GM23338 (cell line): ENCODE measurements around the gene TSBP1. TPM values are rescaled to one million over a fixed set of nuclear protein-coding genes. Genes with fewer than 3 reads are reported as not detected.
A peak's percentile ranks its signal among the peaks of the same experiment; 100 is the strongest.

Experiments
- ATAC-seq: fragments of 200-7000 bp; cut with Tn5 transposase; 3 replicates; pipeline ENCODE4 v1.9.1; 2020
- DNase-seq: peaks from one replicate; pipeline ENCODE4 v3.0.0-alpha.2; 2015; ENCODE audit warnings: low spot score
- H2AFZ ChIP-seq: fragments of 200-600 bp; sonication (generic); 2 replicates; pipeline ENCODE4 v1.8.0; 2016; ENCODE audit warnings: antibody characterized with exemption, mild to moderate bottlenecking, moderate library complexity
- H3F3A ChIP-seq: fragments of 200-600 bp; sonication (generic); replicated peaks from 2 replicates; pipeline ENCODE4 v1.8.0; 2017; ENCODE audit warnings: antibody characterized with exemption, mixed run types, low read depth
- H3K27ac ChIP-seq: fragments of 200-600 bp; sonication (generic); 2 replicates; pipeline ENCODE4 v1.6.1; 2016; ENCODE audit warnings: low read depth
- H3K27me3 ChIP-seq: fragments of 200-600 bp; sonication (generic); 2 replicates; pipeline ENCODE4 v1.8.0; 2016; ENCODE audit warnings: mild to moderate bottlenecking, mixed run types, moderate library complexity; ENCODE audit not compliant: insufficient read depth
- H3K36me3 ChIP-seq: fragments of 200-600 bp; sonication (generic); 2 replicates; pipeline ENCODE4 v1.8.0; 2016; ENCODE audit warnings: mild to moderate bottlenecking; ENCODE audit not compliant: insufficient read depth
- H3K4me1 ChIP-seq: fragments of 200-600 bp; sonication (generic); 2 replicates; pipeline ENCODE4 v1.8.0; 2016; ENCODE audit warnings: mild to moderate bottlenecking, moderate library complexity; ENCODE audit not compliant: insufficient read depth
- H3K4me2 ChIP-seq: fragments of 200-600 bp; sonication (generic); 2 replicates; pipeline ENCODE4 v1.7.1; 2017; ENCODE audit warnings: mixed run types
- H3K4me3 ChIP-seq: fragments of 200-600 bp; sonication (generic); 2 replicates; pipeline ENCODE4 v1.6.1; 2016; ENCODE audit warnings: mixed run types
- H3K79me2 ChIP-seq: fragments of 200-600 bp; sonication (generic); replicated peaks from 2 replicates; pipeline ENCODE4 v1.8.0; 2017; ENCODE audit warnings: mild to moderate bottlenecking; ENCODE audit not compliant: insufficient read depth
- H3K9me2 ChIP-seq: fragments of 200-600 bp; sonication (generic); 2 replicates; pipeline ENCODE4 v1.8.0; 2017; ENCODE audit not compliant: insufficient read depth
- H4K20me1 ChIP-seq: fragments of 200-600 bp; sonication (generic); replicated peaks from 2 replicates; pipeline ENCODE4 v1.8.0; 2017; ENCODE audit warnings: mild to moderate bottlenecking; ENCODE audit not compliant: insufficient read depth
- H3K27ac Mint-ChIP-seq: 2 replicates; pipeline ENCODE4 v1.8.0; 2020; ENCODE audit warnings: inconsistent platforms, mild to moderate bottlenecking, moderate library complexity, mixed read lengths
- H3K27me3 Mint-ChIP-seq: 3 replicates; pipeline ENCODE4 v1.8.0; 2022; ENCODE audit warnings: low read depth, mild to moderate bottlenecking, moderate library complexity, mixed read lengths, inconsistent platforms; ENCODE audit not compliant: insufficient read depth, poor library complexity
- H3K36me3 Mint-ChIP-seq: 3 replicates; pipeline ENCODE4 v1.8.0; 2021; ENCODE audit warnings: low read depth, mild to moderate bottlenecking, inconsistent platforms, moderate library complexity, mixed read lengths
- H3K4me1 Mint-ChIP-seq: 3 replicates; pipeline ENCODE4 v1.8.0; 2020; ENCODE audit warnings: mild to moderate bottlenecking, inconsistent platforms, mixed read lengths
- H3K4me3 Mint-ChIP-seq: 3 replicates; pipeline ENCODE4 v1.8.0; 2021; ENCODE audit warnings: moderate library complexity, mild to moderate bottlenecking, inconsistent platforms, mixed read lengths
- H3K9me3 Mint-ChIP-seq: 3 replicates; pipeline ENCODE4 v1.8.0; 2020; ENCODE audit warnings: moderate library complexity, mild to moderate bottlenecking, inconsistent platforms, mixed read lengths
- EZH2 ChIP-seq: fragments of 200-600 bp; sonication (generic); IDR thresholded peaks from one replicate; pipeline ENCODE4 v1.8.0; 2017; ENCODE audit warnings: antibody characterized with exemption, mild to moderate bottlenecking, low read depth; ENCODE audit not compliant: unreplicated experiment
- EZH2phosphoT487 ChIP-seq: fragments of 200-600 bp; sonication (generic); IDR thresholded peaks from one replicate; pipeline ENCODE4 v1.8.1; 2018; ENCODE audit warnings: antibody characterized with exemption; ENCODE audit not compliant: unreplicated experiment
- JUNB ChIP-seq: IDR thresholded peaks from one replicate; pipeline ENCODE4 v1.6.1; 2016; ENCODE audit warnings: antibody characterized with exemption; ENCODE audit not compliant: unreplicated experiment
- NANOG ChIP-seq: IDR thresholded peaks from 2 replicates; pipeline ENCODE4 v1.6.1; 2016; ENCODE audit warnings: antibody characterized with exemption, borderline replicate concordance
- STAT1 ChIP-seq: IDR thresholded peaks from one replicate; pipeline ENCODE4 v1.6.1; 2016; ENCODE audit warnings: antibody characterized with exemption; ENCODE audit not compliant: unreplicated experiment
- ZNF114 ChIP-seq: fragments of 250-450 bp; sonication (Bioruptor Pico); IDR thresholded peaks from 2 replicates; pipeline ENCODE4 v1.5.0; 2020; ENCODE audit warnings: mild to moderate bottlenecking, moderate library complexity
- ZNF331 ChIP-seq: fragments of 250-450 bp; sonication (Bioruptor Pico); IDR thresholded peaks from 2 replicates; pipeline ENCODE4 v1.5.0; 2020; ENCODE audit warnings: low read depth, mild to moderate bottlenecking, moderate library complexity
- polyA plus RNA-seq: library from polyadenylated mRNA; unstranded; fragments of >200 nt; fragmentation: Nextera tagmentation; extraction: Ambion mirVana; gene quantifications from 2 replicates; pipeline ENCODE4 v1.2.1, GENCODE V29; 2016
- total RNA-seq: library from RNA; depleted of rRNA; stranded (reverse); fragments of >200 nt; shearing (Covaris generic); gene quantifications from 2 replicates; pipeline ENCODE4 v1.2.3, GENCODE V29; 2014
- TF ChIP-seq, protein P1 (sequence below), 2 experiments: fragments of 200-600 bp in 1 of 2; sonication (generic) in 1 of 2; conservative IDR thresholded peaks; 2 replicates each; pipeline versions ENCODE4 v1.5.1 to v1.6.1; 2016 to 2017; ENCODE audit warnings: antibody characterized with exemption in 2 of 2, low read depth in 2 of 2, mild to moderate bottlenecking in 2 of 2, moderate library complexity in 1 of 2
- TF ChIP-seq, protein P2 (sequence below): IDR thresholded peaks from 2 replicates; pipeline ENCODE4 v1.6.1; 2016; ENCODE audit warnings: antibody characterized with exemption
- TF ChIP-seq, protein P3 (sequence below): fragments of 250-450 bp; sonication (Bioruptor Pico); IDR thresholded peaks from 2 replicates; pipeline ENCODE4 v1.5.0; 2020; ENCODE audit warnings: mild to moderate bottlenecking, moderate library complexity

The TSBP1 gene
- total and polyA plus RNA-seq, 2 experiments from 2014 or later = 0.15 TPM; not detected in 1

DNA sequence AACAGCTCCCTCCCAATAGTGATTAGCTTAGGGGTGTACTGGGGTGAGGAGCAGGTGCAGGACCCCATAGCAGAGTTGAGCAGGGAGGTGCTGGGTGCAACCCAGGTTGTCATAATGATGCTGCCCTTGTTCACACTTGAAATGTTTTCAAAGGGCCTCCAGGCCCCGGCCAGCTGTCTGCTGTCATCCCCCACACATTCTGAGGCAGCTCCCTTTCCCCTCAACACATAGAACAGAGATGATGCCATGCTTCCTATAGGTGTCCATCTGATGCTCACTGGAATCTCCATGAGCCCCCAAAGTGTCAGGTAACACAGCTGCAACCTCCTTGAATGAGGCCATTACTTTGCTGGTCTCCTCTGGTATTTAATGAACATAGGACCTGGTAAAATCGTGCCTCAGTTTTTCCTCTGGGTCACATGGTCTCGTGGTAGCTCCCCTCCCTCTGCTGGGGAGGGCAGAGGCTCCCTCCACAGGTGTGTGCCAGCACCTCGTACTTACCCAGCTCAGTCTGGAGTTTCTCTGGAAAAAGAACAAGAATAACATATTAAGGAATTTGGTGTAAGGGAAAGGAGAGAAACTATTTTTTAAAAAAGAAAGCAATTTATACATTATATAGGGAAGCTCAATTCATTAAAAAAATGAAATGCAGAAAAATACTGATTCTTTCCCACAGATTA is 29.7 kb upstream of the TSBP1 start:
- Mint-ChIP-seq H3K4me1 (no peaks in the 10 kb centered on the region), H3K27me3 (peaks cover 9% of the 10 kb centered on the region), H3K4me3 (no peak overlapping the region), H3K36me3 (no peaks in the 10 kb centered on the region), H3K9me3 (peaks cover 3% of the 10 kb centered on the region; the same call in 1 of the 3 replicates), H3K27ac (no peak overlapping the region)
- H3K27me3 ChIP-seq = no peaks in the 10 kb centered on the region
- no peaks in the 10 kb centered on the region for H3K36me3 ChIP-seq
- no peaks in the 10 kb centered on the region for H3F3A ChIP-seq
- H3K4me3 ChIP-seq = no peak overlapping the region
- no peaks in the 10 kb centered on the region for H3K79me2 ChIP-seq
- H3K9me2 ChIP-seq = no peaks in the 10 kb centered on the region
- TF ChIP-seq, protein P1, sequence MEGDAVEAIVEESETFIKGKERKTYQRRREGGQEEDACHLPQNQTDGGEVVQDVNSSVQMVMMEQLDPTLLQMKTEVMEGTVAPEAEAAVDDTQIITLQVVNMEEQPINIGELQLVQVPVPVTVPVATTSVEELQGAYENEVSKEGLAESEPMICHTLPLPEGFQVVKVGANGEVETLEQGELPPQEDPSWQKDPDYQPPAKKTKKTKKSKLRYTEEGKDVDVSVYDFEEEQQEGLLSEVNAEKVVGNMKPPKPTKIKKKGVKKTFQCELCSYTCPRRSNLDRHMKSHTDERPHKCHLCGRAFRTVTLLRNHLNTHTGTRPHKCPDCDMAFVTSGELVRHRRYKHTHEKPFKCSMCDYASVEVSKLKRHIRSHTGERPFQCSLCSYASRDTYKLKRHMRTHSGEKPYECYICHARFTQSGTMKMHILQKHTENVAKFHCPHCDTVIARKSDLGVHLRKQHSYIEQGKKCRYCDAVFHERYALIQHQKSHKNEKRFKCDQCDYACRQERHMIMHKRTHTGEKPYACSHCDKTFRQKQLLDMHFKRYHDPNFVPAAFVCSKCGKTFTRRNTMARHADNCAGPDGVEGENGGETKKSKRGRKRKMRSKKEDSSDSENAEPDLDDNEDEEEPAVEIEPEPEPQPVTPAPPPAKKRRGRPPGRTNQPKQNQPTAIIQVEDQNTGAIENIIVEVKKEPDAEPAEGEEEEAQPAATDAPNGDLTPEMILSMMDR (conservative IDR thresholded peaks at IDR 0.05; ENCODE audit: low read depth in 2 of 2) = no peak
- TF ChIP-seq, protein P2, sequence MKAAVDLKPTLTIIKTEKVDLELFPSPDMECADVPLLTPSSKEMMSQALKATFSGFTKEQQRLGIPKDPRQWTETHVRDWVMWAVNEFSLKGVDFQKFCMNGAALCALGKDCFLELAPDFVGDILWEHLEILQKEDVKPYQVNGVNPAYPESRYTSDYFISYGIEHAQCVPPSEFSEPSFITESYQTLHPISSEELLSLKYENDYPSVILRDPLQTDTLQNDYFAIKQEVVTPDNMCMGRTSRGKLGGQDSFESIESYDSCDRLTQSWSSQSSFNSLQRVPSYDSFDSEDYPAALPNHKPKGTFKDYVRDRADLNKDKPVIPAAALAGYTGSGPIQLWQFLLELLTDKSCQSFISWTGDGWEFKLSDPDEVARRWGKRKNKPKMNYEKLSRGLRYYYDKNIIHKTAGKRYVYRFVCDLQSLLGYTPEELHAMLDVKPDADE = no peak
- TF ChIP-seq STAT1 = no peak
- TF ChIP-seq JUNB = no peak
- TF ChIP-seq ZNF114 (CRISPR knock-in tag) = no peak
- TF ChIP-seq EZH2phosphoT487 = no peak
- no peak for TF ChIP-seq EZH2
- TF ChIP-seq ZNF331 (CRISPR knock-in tag) = no peak
- no peak for TF ChIP-seq NANOG
- TF ChIP-seq, protein P3, sequence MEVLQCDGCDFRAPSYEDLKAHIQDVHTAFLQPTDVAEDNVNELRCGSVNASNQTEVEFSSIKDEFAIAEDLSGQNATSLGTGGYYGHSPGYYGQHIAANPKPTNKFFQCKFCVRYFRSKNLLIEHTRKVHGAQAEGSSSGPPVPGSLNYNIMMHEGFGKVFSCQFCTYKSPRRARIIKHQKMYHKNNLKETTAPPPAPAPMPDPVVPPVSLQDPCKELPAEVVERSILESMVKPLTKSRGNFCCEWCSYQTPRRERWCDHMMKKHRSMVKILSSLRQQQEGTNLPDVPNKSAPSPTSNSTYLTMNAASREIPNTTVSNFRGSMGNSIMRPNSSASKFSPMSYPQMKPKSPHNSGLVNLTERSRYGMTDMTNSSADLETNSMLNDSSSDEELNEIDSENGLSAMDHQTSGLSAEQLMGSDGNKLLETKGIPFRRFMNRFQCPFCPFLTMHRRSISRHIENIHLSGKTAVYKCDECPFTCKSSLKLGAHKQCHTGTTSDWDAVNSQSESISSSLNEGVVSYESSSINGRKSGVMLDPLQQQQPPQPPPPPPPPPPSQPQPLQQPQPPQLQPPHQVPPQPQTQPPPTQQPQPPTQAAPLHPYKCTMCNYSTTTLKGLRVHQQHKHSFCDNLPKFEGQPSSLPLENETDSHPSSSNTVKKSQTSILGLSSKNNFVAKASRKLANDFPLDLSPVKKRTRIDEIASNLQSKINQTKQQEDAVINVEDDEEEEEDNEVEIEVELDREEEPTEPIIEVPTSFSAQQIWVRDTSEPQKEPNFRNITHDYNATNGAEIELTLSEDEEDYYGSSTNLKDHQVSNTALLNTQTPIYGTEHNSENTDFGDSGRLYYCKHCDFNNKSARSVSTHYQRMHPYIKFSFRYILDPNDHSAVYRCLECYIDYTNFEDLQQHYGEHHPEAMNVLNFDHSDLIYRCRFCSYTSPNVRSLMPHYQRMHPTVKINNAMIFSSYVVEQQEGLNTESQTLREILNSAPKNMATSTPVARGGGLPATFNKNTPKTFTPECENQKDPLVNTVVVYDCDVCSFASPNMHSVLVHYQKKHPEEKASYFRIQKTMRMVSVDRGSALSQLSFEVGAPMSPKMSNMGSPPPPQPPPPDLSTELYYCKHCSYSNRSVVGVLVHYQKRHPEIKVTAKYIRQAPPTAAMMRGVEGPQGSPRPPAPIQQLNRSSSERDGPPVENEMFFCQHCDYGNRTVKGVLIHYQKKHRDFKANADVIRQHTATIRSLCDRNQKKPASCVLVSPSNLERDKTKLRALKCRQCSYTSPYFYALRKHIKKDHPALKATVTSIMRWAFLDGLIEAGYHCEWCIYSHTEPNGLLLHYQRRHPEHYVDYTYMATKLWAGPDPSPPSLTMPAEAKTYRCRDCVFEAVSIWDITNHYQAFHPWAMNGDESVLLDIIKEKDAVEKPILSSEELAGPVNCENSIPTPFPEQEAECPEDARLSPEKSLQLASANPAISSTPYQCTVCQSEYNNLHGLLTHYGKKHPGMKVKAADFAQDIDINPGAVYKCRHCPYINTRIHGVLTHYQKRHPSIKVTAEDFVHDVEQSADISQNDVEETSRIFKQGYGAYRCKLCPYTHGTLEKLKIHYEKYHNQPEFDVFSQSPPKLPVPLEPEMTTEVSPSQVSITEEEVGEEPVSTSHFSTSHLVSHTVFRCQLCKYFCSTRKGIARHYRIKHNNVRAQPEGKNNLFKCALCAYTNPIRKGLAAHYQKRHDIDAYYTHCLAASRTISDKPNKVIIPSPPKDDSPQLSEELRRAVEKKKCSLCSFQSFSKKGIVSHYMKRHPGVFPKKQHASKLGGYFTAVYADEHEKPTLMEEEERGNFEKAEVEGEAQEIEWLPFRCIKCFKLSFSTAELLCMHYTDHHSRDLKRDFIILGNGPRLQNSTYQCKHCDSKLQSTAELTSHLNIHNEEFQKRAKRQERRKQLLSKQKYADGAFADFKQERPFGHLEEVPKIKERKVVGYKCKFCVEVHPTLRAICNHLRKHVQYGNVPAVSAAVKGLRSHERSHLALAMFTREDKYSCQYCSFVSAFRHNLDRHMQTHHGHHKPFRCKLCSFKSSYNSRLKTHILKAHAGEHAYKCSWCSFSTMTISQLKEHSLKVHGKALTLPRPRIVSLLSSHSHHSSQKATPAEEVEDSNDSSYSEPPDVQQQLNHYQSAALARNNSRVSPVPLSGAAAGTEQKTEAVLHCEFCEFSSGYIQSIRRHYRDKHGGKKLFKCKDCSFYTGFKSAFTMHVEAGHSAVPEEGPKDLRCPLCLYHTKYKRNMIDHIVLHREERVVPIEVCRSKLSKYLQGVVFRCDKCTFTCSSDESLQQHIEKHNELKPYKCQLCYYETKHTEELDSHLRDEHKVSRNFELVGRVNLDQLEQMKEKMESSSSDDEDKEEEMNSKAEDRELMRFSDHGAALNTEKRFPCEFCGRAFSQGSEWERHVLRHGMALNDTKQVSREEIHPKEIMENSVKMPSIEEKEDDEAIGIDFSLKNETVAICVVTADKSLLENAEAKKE = no peak
- H3K4me1 ChIP-seq = no peaks in the 10 kb centered on the region
- H3K27ac ChIP-seq = no peak overlapping the region
- H3K4me2 ChIP-seq = no peak overlapping the region
- DNase-seq (no peak), ATAC-seq (peak; percentile 56)
- H2AFZ ChIP-seq = no peak overlapping the region
- H4K20me1 ChIP-seq = no peaks in the 10 kb centered on the region
